GM12878 (cell line): ENCODE results near the gene SOS1. TPM values are rescaled to one million over a fixed set of nuclear protein-coding genes. Genes with fewer than 3 reads are reported as not detected.
"Not testable (repeated sequence)": the region's sequence is repeated elsewhere in the genome, so short reads cannot be mapped to it uniquely, and the experiment has no call there.

Source experiments
- ATAC-seq: fragments of 200-7000 bp; cut with Tn5 transposase; 3 replicates; pipeline ENCODE4 v1.9.1; 2020; ENCODE audit warnings: mild to moderate bottlenecking, moderate library complexity
- BruUV-seq: library from RNA; stranded (reverse); fragments of 400-500 nt; replicated peaks from 2 replicates; lab custom pipeline; 2021; lab: Mats Ljungman, UMichigan
- CTCF ChIA-PET: fragments of 300-600 bp; sonication (Branson Sonifier 250); formaldehyde crosslinking; extraction: SDS; loops from one replicate; lab custom pipeline; 2021; ENCODE audit warnings: inconsistent platforms; lab: Yijun Ruan, JAX
- POLR2A ChIA-PET: fragments of 350-600 bp; formaldehyde crosslinking; extraction: SDS; loops from one replicate; lab custom pipeline; 2021; ENCODE audit warnings: inconsistent platforms; lab: Charles Lee
- RAD21 ChIA-PET: fragments of 300-600 bp; sonication (Branson Sonifier 250); formaldehyde crosslinking; loops from one replicate; lab custom pipeline; 2023; ENCODE audit warnings: antibody characterized with exemption; ENCODE audit not compliant: unreplicated experiment; lab: Charles Lee
- SMC1A ChIA-PET: fragments of 300-600 bp; sonication (Branson Sonifier 250); formaldehyde crosslinking; loops from one replicate; lab custom pipeline; 2023; ENCODE audit not compliant: unreplicated experiment, uncharacterized antibody; lab: Charles Lee
- DNase-seq: peaks from one replicate; pipeline ENCODE4 v3.0.0-alpha.2; 2011; ENCODE audit warnings: low read depth, low spot score
- FAIRE-seq: peaks from 3 replicates; lab custom pipeline; 2011; peaks lifted over from hg19 to GRCh38; lab: Jason Lieb, UNC
- H2AFZ ChIP-seq: 2 replicates; pipeline ENCODE4 v1.6.0; 2011; ENCODE audit warnings: low read depth, low read length, control low read depth; ENCODE audit not compliant: control insufficient read depth
- H3K27ac ChIP-seq: 2 replicates; pipeline ENCODE4 v1.5.1; 2011; ENCODE audit warnings: control low read depth; ENCODE audit not compliant: control insufficient read depth, insufficient read depth
- H3K27me3 ChIP-seq, 2 experiments: replicated peaks in 1 of 2; 2 replicates each; pipeline versions ENCODE4 v1.6.0 to v1.6.1; 2011; ENCODE audit warnings: low read length in 1 of 2; ENCODE audit not compliant: control insufficient read depth in 2 of 2, insufficient read depth in 2 of 2
- H3K36me3 ChIP-seq, 2 experiments: 2 replicates each; pipeline ENCODE4 v1.5.1; 2011; ENCODE audit warnings: low read length in 1 of 2; ENCODE audit not compliant: control insufficient read depth in 2 of 2, insufficient read depth in 2 of 2
- H3K4me1 ChIP-seq: 2 replicates; pipeline ENCODE4 v1.6.1; 2011; ENCODE audit warnings: mild to moderate bottlenecking, low read length, moderate library complexity, mixed read lengths; ENCODE audit not compliant: control insufficient read depth, insufficient read depth
- H3K4me2 ChIP-seq: 2 replicates; pipeline ENCODE4 v1.6.0; 2011; ENCODE audit warnings: control low read depth; ENCODE audit not compliant: control insufficient read depth, insufficient read depth
- H3K4me3 ChIP-seq: fragments of 200-600 bp; sonication (generic); 2 replicates; pipeline ENCODE4 v1.5.1; 2016
- H3K79me2 ChIP-seq: 2 replicates; pipeline ENCODE4 v1.6.0; 2011; ENCODE audit warnings: low read length; ENCODE audit not compliant: control insufficient read depth, insufficient read depth
- H3K9ac ChIP-seq: 2 replicates; pipeline ENCODE4 v1.8.0; 2011; ENCODE audit warnings: low read length, control low read depth, mixed read lengths; ENCODE audit not compliant: control insufficient read depth, insufficient read depth
- H3K9me3 ChIP-seq: replicated peaks from 3 replicates; pipeline ENCODE4 v1.5.1; 2011; ENCODE audit warnings: mild to moderate bottlenecking, low read length; ENCODE audit not compliant: control insufficient read depth, insufficient read depth
- H4K20me1 ChIP-seq: 2 replicates; pipeline ENCODE4 v1.6.0; 2011; ENCODE audit not compliant: control insufficient read depth, insufficient read depth
- BCL11A ChIP-seq: IDR thresholded peaks from 2 replicates; pipeline ENCODE4 v1.6.1; 2011; ENCODE audit warnings: low read depth, low read length
- BMI1 ChIP-seq: fragments of 450-650 bp; IDR thresholded peaks from 2 replicates; pipeline ENCODE4 v1.6.1; 2016; ENCODE audit warnings: mild to moderate bottlenecking, moderate library complexity, borderline replicate concordance
- EED ChIP-seq: sonication (generic); IDR thresholded peaks from 2 replicates; pipeline ENCODE4 v1.6.1; 2016; ENCODE audit warnings: antibody characterized with exemption, low read depth
- GABPA ChIP-seq: IDR thresholded peaks from 2 replicates; pipeline ENCODE4 v1.6.1; 2014; ENCODE audit warnings: antibody characterized with exemption, low read depth, mild to moderate bottlenecking, inconsistent platforms
- HCFC1 ChIP-seq: fragments of 150-350 bp; IDR thresholded peaks from 2 replicates; pipeline ENCODE4 v1.6.1; 2014; ENCODE audit warnings: low read length
- HDGF ChIP-seq: fragments of 450-650 bp; IDR thresholded peaks from 2 replicates; pipeline ENCODE4 v1.6.1; 2016; ENCODE audit warnings: antibody characterized with exemption
- NR2C1 ChIP-seq: fragments of 450-650 bp; IDR thresholded peaks from 2 replicates; pipeline ENCODE4 v1.6.1; 2017; ENCODE audit warnings: antibody characterized with exemption, mild to moderate bottlenecking, moderate library complexity
- NRF1 ChIP-seq: conservative IDR thresholded peaks from 2 replicates; pipeline ENCODE4 v1.6.1; 2011; ENCODE audit warnings: mild to moderate bottlenecking, low read depth, low read length, improper control_type of control experiment
- PAX8 ChIP-seq: fragments of 450-650 bp; IDR thresholded peaks from 2 replicates; pipeline ENCODE4 v1.6.1; 2017; ENCODE audit warnings: mild to moderate bottlenecking, moderate library complexity
- RAD21 ChIP-seq: IDR thresholded peaks from 2 replicates; pipeline ENCODE4 v1.6.1; 2011; ENCODE audit warnings: mild to moderate bottlenecking, low read depth, low read length, moderate library complexity; ENCODE audit not compliant: insufficient read depth
- RFX5 ChIP-seq: IDR thresholded peaks from 2 replicates; pipeline ENCODE4 v1.6.1; 2011; ENCODE audit warnings: low read depth, low read length, improper control_type of control experiment
- STAT1 ChIP-seq: fragments of 450-650 bp; conservative IDR thresholded peaks from 2 replicates; pipeline ENCODE4 v1.6.1; 2014; ENCODE audit warnings: antibody characterized with exemption, mild to moderate bottlenecking
- ZNF622 ChIP-seq: fragments of 450-650 bp; IDR thresholded peaks from 2 replicates; pipeline ENCODE4 v1.6.1; 2017; ENCODE audit warnings: mild to moderate bottlenecking, inconsistent platforms
- WGBS: methylation state at CpG from one replicate; pipeline ENCODE4 v1.1.6; 2016; ENCODE audit warnings: low lambda C conversion rate; ENCODE audit not compliant: insufficient replicate concordance, insufficient coverage; ENCODE audit errors: missing lambda C conversion rate; 5-methylcytosine and 5-hydroxymethylcytosine counted together
- in situ Hi-C: fragments of 300-500 bp; cut with MboI; formaldehyde crosslinking; loops from 9 replicates; pipeline ENCODE4 v1.14.3; 2018; ENCODE audit warnings: mixed read lengths
- intact Hi-C: fragments of 100-400 bp; cut with micrococcal nuclease; formaldehyde crosslinking; loops from one replicate; pipeline ENCODE4 v1.14.2; 2022; ENCODE audit not compliant: unreplicated experiment
- polyA plus RNA-seq, 11 experiments: library from polyadenylated mRNA; depleted of rRNA in 4 of 11; unstranded in 6 of 11; stranded (reverse) in 5 of 11; fragments of >200 nt; fragmentation: Nextera tagmentation in 4 of 11; fragmentation: Illumina TruSeq in 1 of 11; extraction: Ambion mirVana in 4 of 11; extraction: Trizol in 1 of 11; gene quantifications; 1 replicate in 1 of 11; 2 replicates in 10 of 11; pipeline versions ENCODE4 v1.2.1 to v1.2.3, GENCODE V29; 2011 to 2016; ENCODE audit warnings: inconsistent platforms in 2 of 11, missing spikeins in 2 of 11, low read depth in 1 of 11
- total RNA-seq, 4 experiments: library from RNA; depleted of rRNA in 3 of 4; stranded (reverse); fragments of >200 nt in 3 of 4; fragmentation: Illumina TruSeq in 1 of 4; extraction: Trizol in 1 of 4; gene quantifications; 2 replicates each; pipeline versions ENCODE4 v1.2.1 to v1.2.3, GENCODE V29; 2013 to 2021
- TF ChIP-seq, protein P1 (sequence below): IDR thresholded peaks from 2 replicates; pipeline ENCODE4 v1.6.1; 2011; ENCODE audit warnings: low read depth, low read length, improper control_type of control experiment, borderline replicate concordance
- TF ChIP-seq, protein P2 (sequence below): IDR thresholded peaks from 2 replicates; pipeline ENCODE4 v1.6.1; 2012; ENCODE audit warnings: low read depth, low read length, improper control_type of control experiment
- TF ChIP-seq, protein P3 (sequence below): fragments of 450-650 bp; IDR thresholded peaks from 2 replicates; pipeline ENCODE4 v1.6.1; 2017; ENCODE audit warnings: low read depth, mild to moderate bottlenecking, moderate library complexity

Gene SOS1
- total and polyA plus RNA-seq, 10 of the 15 experiments (the other 5 are each of a cell fraction or from before 2014, with no cell fraction given) = 2.1 to 24.1 (median 8.5) TPM

DNA sequence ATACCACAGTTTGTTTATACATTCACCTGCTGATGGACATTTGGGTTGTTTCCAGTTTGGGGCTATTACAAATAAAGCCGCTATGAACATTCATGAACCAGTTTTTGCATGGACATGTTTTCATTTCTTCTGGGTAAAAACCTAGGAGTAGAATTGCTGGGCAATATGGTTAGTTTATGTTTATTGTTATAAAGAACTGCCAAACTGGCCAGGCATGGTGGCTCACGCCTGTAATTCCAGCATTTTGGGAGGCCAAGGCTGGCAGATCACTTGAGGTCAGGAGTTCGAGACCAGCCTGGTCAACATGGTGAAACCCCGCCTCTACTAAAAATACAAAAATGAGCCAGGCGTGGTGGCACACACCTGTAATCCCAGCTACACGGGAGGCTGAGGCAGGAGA is 68.2 kb downstream of the SOS1 start:
- H3K9me3 ChIP-seq, SMC1A ChIA-PET, H3K4me2 ChIP-seq, ATAC-seq, FAIRE-seq, H4K20me1 ChIP-seq, H3K9ac ChIP-seq, RAD21 ChIA-PET, intact Hi-C loops, DNase-seq, BruUV-seq, H3K27ac ChIP-seq, H2AFZ ChIP-seq, POLR2A ChIA-PET, H3K27me3 ChIP-seq, H3K79me2 ChIP-seq, CTCF ChIA-PET, H3K4me1 ChIP-seq, H3K4me3 ChIP-seq, H3K36me3 ChIP-seq: not testable (repeated sequence)
- WGBS = 99% methylated on average over 6 of the region's 6 CpGs
- in situ Hi-C loops = loop anchor here (25.0 kb wide), 1 partner anchor 685 kb away; no protein-coding TSS in a partner anchor

DNA sequence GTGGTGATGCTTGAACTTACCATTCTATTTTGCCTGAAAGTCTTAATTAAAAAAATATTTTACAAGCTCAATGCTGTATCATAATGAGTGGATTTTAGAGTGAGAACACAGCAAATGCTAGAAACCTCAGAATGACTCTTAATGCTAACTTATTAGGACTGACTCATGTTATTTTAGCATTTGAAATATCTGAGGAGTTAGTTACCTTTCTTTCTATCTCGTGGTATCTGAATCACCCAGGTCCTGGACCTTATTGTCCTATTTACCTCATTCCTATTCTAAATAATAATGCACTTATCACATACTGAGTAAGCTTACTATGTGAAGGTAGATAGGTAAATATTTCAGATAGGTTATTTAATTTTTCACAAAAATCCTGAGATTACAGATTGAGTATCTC is 70.7 kb downstream of the SOS1 start:
- H3K79me2 ChIP-seq = no peaks in the 10 kb centered on the region
- POLR2A ChIA-PET = no interaction called here
- no peak overlapping the region for H3K4me2 ChIP-seq
- 95% methylated on average over 1 of the region's 1 CpG for WGBS
- no peaks in the 10 kb centered on the region for H3K27me3 ChIP-seq
- intact Hi-C loops = no loop called here
- H3K36me3 ChIP-seq = no peaks in the 10 kb centered on the region; a peak in 1 of 4 replicates
- BruUV-seq = no TSS peak
- H4K20me1 ChIP-seq = no peaks in the 10 kb centered on the region
- FAIRE-seq (no peak), ATAC-seq (no peak), DNase-seq (no peak)
- no peak overlapping the region for H3K4me3 ChIP-seq
- H3K9ac ChIP-seq = no peak overlapping the region
- H3K4me1 ChIP-seq = no peaks in the 10 kb centered on the region
- no peak overlapping the region for H3K27ac ChIP-seq
- in situ Hi-C loops = loop anchor here (25.0 kb wide), 1 partner anchor 687 kb away; no protein-coding TSS in a partner anchor
- no peak overlapping the region for H2AFZ ChIP-seq
- RAD21 ChIA-PET = no interaction called here
- CTCF ChIA-PET = interaction anchor here (0.7 to 1.5 kb wide), 4 partner anchors 8 to 178 kb away, joined by 3 to 5 read pairs (median 4); no protein-coding TSS in a partner anchor
- SMC1A ChIA-PET = interaction anchor here (1.6 kb wide), 1 partner anchor 179 kb away, joined by 5 read pairs; no protein-coding TSS in a partner anchor
- no peaks in the 10 kb centered on the region for H3K9me3 ChIP-seq
- TF ChIP-seq NR2C1 (no peak), RAD21 (no peak), STAT1 (no peak), HCFC1 (no peak), ZNF622 (no peak), NRF1 (no peak), BCL11A (no peak), EED (no peak), HDGF (no peak), RFX5 (no peak), GABPA (no peak), BMI1 (no peak), PAX8 (no peak)
- TF ChIP-seq, protein P1, sequence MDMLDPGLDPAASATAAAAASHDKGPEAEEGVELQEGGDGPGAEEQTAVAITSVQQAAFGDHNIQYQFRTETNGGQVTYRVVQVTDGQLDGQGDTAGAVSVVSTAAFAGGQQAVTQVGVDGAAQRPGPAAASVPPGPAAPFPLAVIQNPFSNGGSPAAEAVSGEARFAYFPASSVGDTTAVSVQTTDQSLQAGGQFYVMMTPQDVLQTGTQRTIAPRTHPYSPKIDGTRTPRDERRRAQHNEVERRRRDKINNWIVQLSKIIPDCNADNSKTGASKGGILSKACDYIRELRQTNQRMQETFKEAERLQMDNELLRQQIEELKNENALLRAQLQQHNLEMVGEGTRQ = no peak
- TF ChIP-seq, protein P2, sequence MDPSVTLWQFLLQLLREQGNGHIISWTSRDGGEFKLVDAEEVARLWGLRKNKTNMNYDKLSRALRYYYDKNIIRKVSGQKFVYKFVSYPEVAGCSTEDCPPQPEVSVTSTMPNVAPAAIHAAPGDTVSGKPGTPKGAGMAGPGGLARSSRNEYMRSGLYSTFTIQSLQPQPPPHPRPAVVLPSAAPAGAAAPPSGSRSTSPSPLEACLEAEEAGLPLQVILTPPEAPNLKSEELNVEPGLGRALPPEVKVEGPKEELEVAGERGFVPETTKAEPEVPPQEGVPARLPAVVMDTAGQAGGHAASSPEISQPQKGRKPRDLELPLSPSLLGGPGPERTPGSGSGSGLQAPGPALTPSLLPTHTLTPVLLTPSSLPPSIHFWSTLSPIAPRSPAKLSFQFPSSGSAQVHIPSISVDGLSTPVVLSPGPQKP = no peak
- TF ChIP-seq, protein P3, sequence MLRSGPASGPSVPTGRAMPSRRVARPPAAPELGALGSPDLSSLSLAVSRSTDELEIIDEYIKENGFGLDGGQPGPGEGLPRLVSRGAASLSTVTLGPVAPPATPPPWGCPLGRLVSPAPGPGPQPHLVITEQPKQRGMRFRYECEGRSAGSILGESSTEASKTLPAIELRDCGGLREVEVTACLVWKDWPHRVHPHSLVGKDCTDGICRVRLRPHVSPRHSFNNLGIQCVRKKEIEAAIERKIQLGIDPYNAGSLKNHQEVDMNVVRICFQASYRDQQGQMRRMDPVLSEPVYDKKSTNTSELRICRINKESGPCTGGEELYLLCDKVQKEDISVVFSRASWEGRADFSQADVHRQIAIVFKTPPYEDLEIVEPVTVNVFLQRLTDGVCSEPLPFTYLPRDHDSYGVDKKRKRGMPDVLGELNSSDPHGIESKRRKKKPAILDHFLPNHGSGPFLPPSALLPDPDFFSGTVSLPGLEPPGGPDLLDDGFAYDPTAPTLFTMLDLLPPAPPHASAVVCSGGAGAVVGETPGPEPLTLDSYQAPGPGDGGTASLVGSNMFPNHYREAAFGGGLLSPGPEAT = no peak
